Posterior cingulate gyrus (tissue), 11 donors: ENCODE data around the gene AHRR.
"Not testable (repeated sequence)": the region's sequence is repeated elsewhere in the genome, so short reads cannot be mapped to it uniquely, and the experiment has no call there.

ENCODE experiments used
- DNase-seq, 10 donors: peaks; one replicate each; pipeline versions ENCODE4 v3.0.0 to v3.0.0-alpha.2; 2020 to 2021; ENCODE audit warnings: mixed read lengths in 3 of 10
- intact Hi-C: fragments of 100-400 bp; cut with DNase I; formaldehyde crosslinking; loops from one replicate; pipeline ENCODE4 v1.15.1; 2023

AHRR gene

GRCh38 chr5:485946-486491 lies 164.5 kb downstream of the AHRR start:
- DNase-seq = no peak
- intact Hi-C loops = no loop called here

DNA sequence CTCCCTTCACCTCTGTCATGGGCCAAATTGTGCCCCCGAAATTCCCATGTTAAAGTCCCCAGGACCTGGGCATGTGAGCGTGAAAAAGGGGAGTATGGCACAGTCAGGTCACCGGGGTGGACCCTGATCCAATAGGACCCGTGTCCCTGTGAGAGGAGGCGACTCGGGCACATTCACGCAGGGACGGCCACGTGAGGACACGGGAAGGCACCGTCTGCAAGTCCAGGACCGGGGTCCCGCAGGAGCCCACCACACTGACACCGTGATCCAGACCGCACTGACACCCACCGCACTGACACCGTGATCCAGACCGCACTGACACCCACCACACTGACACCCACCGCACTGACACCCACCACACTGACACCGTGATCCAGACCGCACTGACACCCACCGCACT lies 165.1 kb downstream of the AHRR start:
- intact Hi-C loops = not testable (repeated sequence)

More for the DNA sequence above, 165.1 kb downstream of the AHRR start:
- DNase-seq = not testable (repeated sequence)
